ENCODE data around the gene LY6G6D. TPM values are rescaled to one million over a fixed set of nuclear protein-coding genes. Genes with fewer than 3 reads are reported as not detected.

The LY6G6D gene
- total RNA-seq, 2 experiments from 2014 or later, result not detected

GRCh38 chr6:31750411-31751022 lies 35.4 kb downstream of the LY6G6D start:
- Mint-ChIP-seq H3K27me3 (no peaks in the 10 kb centered on the region), H3K4me3 (no peak overlapping the region), H3K36me3 (peaks cover 19% of the 10 kb centered on the region), H3K9me3 (ENCODE audit: low read depth) (no peaks in the 10 kb centered on the region), H3K4me1 (no peaks in the 10 kb centered on the region), H3K27ac (no peak overlapping the region)
- DNase-seq (no peak), ATAC-seq (no peak)
- CTCF ChIA-PET, result interaction anchor here (1.3 kb wide), 1 partner anchor 19 kb away, joined by 3 read pairs; no protein-coding TSS in a partner anchor

- no peak overlapping the region for H3K4me3 Mint-ChIP-seq
- H3K27ac Mint-ChIP-seq, result no peak overlapping the region
- CTCF ChIA-PET, result interaction anchor here (1.1 to 3.0 kb wide), 3 partner anchors 17 to 23 kb away, joined by 3 to 15 read pairs (median 5); no protein-coding TSS in a partner anchor
- DNase-seq (no peak), ATAC-seq (no peak)
- no peaks in the 10 kb centered on the region for H3K4me1 Mint-ChIP-seq
- peaks cover 14% of the 10 kb centered on the region for H3K36me3 Mint-ChIP-seq
- H3K27me3 Mint-ChIP-seq, result no peaks in the 10 kb centered on the region
- H3K9me3 Mint-ChIP-seq (ENCODE audit: low read depth), result no peaks in the 10 kb centered on the region
Observed at GRCh38 chr6:31752739-31753319, 37.7 kb downstream of the LY6G6D start.

GRCh38 chr6:31758281-31758680 lies 43.1 kb downstream of the LY6G6D start:
- no peak for ATAC-seq
- Mint-ChIP-seq H3K4me3 (no peak overlapping the region), H3K27me3 (no peaks in the 10 kb centered on the region), H3K27ac (no peak overlapping the region), H3K4me1 (no peaks in the 10 kb centered on the region), H3K9me3 (ENCODE audit: low read depth) (no peaks in the 10 kb centered on the region), H3K36me3 (peaks cover 24% of the 10 kb centered on the region)
- no peak for DNase-seq
- CTCF ChIA-PET, result interaction anchor here (3.5 kb wide), 1 partner anchor 12 kb away, joined by 16 read pairs; no protein-coding TSS in a partner anchor

- Mint-ChIP-seq H3K4me3 (no peak overlapping the region), H3K27ac (no peak overlapping the region), H3K4me1 (no peaks in the 10 kb centered on the region), H3K27me3 (no peaks in the 10 kb centered on the region), H3K9me3 (ENCODE audit: low read depth) (no peaks in the 10 kb centered on the region), H3K36me3 (peaks cover 28% of the 10 kb centered on the region)
- DNase-seq (no peak), ATAC-seq (no peak)
- CTCF ChIA-PET, result interaction anchor here (2.4 to 3.5 kb wide), 2 partner anchors 9 to 30 kb away, joined by 6 to 16 read pairs; no protein-coding TSS in a partner anchor
Observed at GRCh38 chr6:31760790-31761189, 45.6 kb downstream of the LY6G6D start.

GRCh38 chr6:31761343-31761742 lies 46.2 kb downstream of the LY6G6D start:
- no peak overlapping the region for H3K27ac Mint-ChIP-seq
- H3K9me3 Mint-ChIP-seq (ENCODE audit: low read depth), result no peaks in the 10 kb centered on the region
- peaks cover 28% of the 10 kb centered on the region for H3K36me3 Mint-ChIP-seq
- ATAC-seq (no peak), DNase-seq (no peak)
- H3K4me3 Mint-ChIP-seq, result no peak overlapping the region
- CTCF ChIA-PET, result no interaction called here
- no peaks in the 10 kb centered on the region for H3K4me1 Mint-ChIP-seq
- no peaks in the 10 kb centered on the region for H3K27me3 Mint-ChIP-seq

GRCh38 chr6:31762356-31762755 lies 47.2 kb downstream of the LY6G6D start, which contains the start of gene SAPCD1:
TSS of gene SAPCD1 (plus strand) at chr6:31762656. CDS start at chr6:31763055, 399 bp downstream.
- Mint-ChIP-seq H3K4me1 (no peaks in the 10 kb centered on the region), H3K36me3 (peaks cover 28% of the 10 kb centered on the region), H3K9me3 (ENCODE audit: low read depth) (no peaks in the 10 kb centered on the region), H3K27me3 (no peaks in the 10 kb centered on the region), H3K4me3 (no peak within 1 kb of the TSS), H3K27ac (no peak within 1 kb of the TSS)
- DNase-seq, result no peak
- CTCF ChIA-PET, result no interaction called here
- ATAC-seq, result no peak

GRCh38 chr6:31762878-31763618 lies 47.9 kb downstream of the LY6G6D start:
- no peak for ATAC-seq
- no peaks in the 10 kb centered on the region for H3K9me3 Mint-ChIP-seq (ENCODE audit: low read depth)
- H3K36me3 Mint-ChIP-seq, result peaks cover 28% of the 10 kb centered on the region
- CTCF ChIA-PET, result no interaction called here
- H3K4me3 Mint-ChIP-seq, result no peak overlapping the region
- DNase-seq, result no peak
- peaks cover under 1% of the 10 kb centered on the region for H3K4me1 Mint-ChIP-seq
- H3K27me3 Mint-ChIP-seq, result no peaks in the 10 kb centered on the region
- H3K27ac Mint-ChIP-seq, result no peak overlapping the region

- H3K4me1 Mint-ChIP-seq, result peaks cover 4% of the 10 kb centered on the region
- H3K27me3 Mint-ChIP-seq, result no peaks in the 10 kb centered on the region
- H3K27ac Mint-ChIP-seq, result no peak overlapping the region
- no peaks in the 10 kb centered on the region for H3K9me3 Mint-ChIP-seq (ENCODE audit: low read depth)
- H3K4me3 Mint-ChIP-seq, result no peak overlapping the region
- ATAC-seq, result no peak
- CTCF ChIA-PET, result no interaction called here
- peaks cover 26% of the 10 kb centered on the region for H3K36me3 Mint-ChIP-seq
- no peak for DNase-seq
Observed at GRCh38 chr6:31763619-31763940, 48.4 kb downstream of the LY6G6D start.

- Mint-ChIP-seq H3K36me3 (peaks cover 23% of the 10 kb centered on the region), H3K27ac (peak overlapping the region; percentile 17), H3K9me3 (ENCODE audit: low read depth) (no peaks in the 10 kb centered on the region), H3K4me1 (peaks cover 4% of the 10 kb centered on the region), H3K4me3 (no peak overlapping the region), H3K27me3 (no peaks in the 10 kb centered on the region)
- no peak for DNase-seq
- CTCF ChIA-PET, result no interaction called here
- ATAC-seq, result no peak
Observed at GRCh38 chr6:31764198-31764597, 49.0 kb downstream of the LY6G6D start.

- peaks cover 13% of the 10 kb centered on the region for H3K4me1 Mint-ChIP-seq
- CTCF ChIA-PET, result no interaction called here
- H3K9me3 Mint-ChIP-seq (ENCODE audit: low read depth), result no peaks in the 10 kb centered on the region
- no peak for ATAC-seq
- H3K36me3 Mint-ChIP-seq, result peaks cover 17% of the 10 kb centered on the region
- H3K27me3 Mint-ChIP-seq, result no peaks in the 10 kb centered on the region
- DNase-seq, result no peak
- H3K27ac Mint-ChIP-seq, result no peak overlapping the region
- H3K4me3 Mint-ChIP-seq, result no peak overlapping the region
Observed at GRCh38 chr6:31765559-31765909, 50.4 kb downstream of the LY6G6D start.

- H3K27me3 Mint-ChIP-seq, result no peaks in the 10 kb centered on the region
- no peaks in the 10 kb centered on the region for H3K9me3 Mint-ChIP-seq (ENCODE audit: low read depth)
- DNase-seq (no peak), ATAC-seq (no peak)
- H3K4me1 Mint-ChIP-seq, result peaks cover 15% of the 10 kb centered on the region
- H3K36me3 Mint-ChIP-seq, result peaks cover 12% of the 10 kb centered on the region
- CTCF ChIA-PET, result no interaction called here
- no peak overlapping the region for H3K4me3 Mint-ChIP-seq
- no peak overlapping the region for H3K27ac Mint-ChIP-seq
Observed at GRCh38 chr6:31765910-31766794, 51.0 kb downstream of the LY6G6D start.

GRCh38 chr6:31767096-31767645 lies 52.0 kb downstream of the LY6G6D start:
- Mint-ChIP-seq H3K4me3 (no peak overlapping the region), H3K4me1 (peaks cover 22% of the 10 kb centered on the region), H3K27me3 (no peaks in the 10 kb centered on the region), H3K9me3 (ENCODE audit: low read depth) (no peaks in the 10 kb centered on the region), H3K27ac (no peak overlapping the region), H3K36me3 (peaks cover 11% of the 10 kb centered on the region)
- CTCF ChIA-PET, result interaction anchor here (1.1 kb wide), 1 partner anchor 28 kb away, joined by 3 read pairs; the partner anchor contains the start of gene MSH5
- DNase-seq, result no peak
- ATAC-seq, result no peak
